Lung (tissue), 12 donors: ENCODE data around the gene SYMPK. TPM values are rescaled to one million over a fixed set of nuclear protein-coding genes. Genes with fewer than 3 reads are reported as not detected.
A peak's percentile ranks its signal among the peaks of the same experiment; 100 is the strongest.

Source experiments
- ATAC-seq: fragments of 200-7000 bp; cut with Tn5 transposase; one replicate; pipeline ENCODE4 v1.9.1; 2020; ENCODE audit warnings: moderate number of reproducible peaks; ENCODE audit not compliant: insufficient read depth, low FRiP score
- DNase-seq, 3 donors: peaks; one replicate each; pipeline ENCODE4 v3.0.0-alpha.2; 2013 to 2017
- H3K27ac ChIP-seq, 2 donors: one replicate each; pipeline ENCODE4 v1.5.1; 2013; ENCODE audit warnings: mild to moderate bottlenecking in 2 of 2, moderate library complexity in 2 of 2, control low read depth in 1 of 2, inconsistent platforms in 1 of 2, low read depth in 1 of 2, low read length in 1 of 2
- H3K27me3 ChIP-seq, 3 donors: one replicate each; pipeline ENCODE4 v1.5.1; 2013; ENCODE audit warnings: low read length in 2 of 3; ENCODE audit not compliant: control insufficient read depth in 3 of 3, insufficient read depth in 3 of 3
- H3K36me3 ChIP-seq, 4 donors: one replicate each; pipeline ENCODE4 v1.5.1; 2013; ENCODE audit warnings: low read length in 4 of 4, mild to moderate bottlenecking in 1 of 4, moderate library complexity in 1 of 4; ENCODE audit not compliant: control insufficient read depth in 4 of 4, insufficient read depth in 4 of 4
- H3K4me1 ChIP-seq, 5 donors: one replicate each; pipeline ENCODE4 v1.5.1; 2013; ENCODE audit warnings: low read length in 5 of 5, mild to moderate bottlenecking in 2 of 5, moderate library complexity in 1 of 5; ENCODE audit not compliant: control insufficient read depth in 5 of 5, insufficient read depth in 5 of 5
- H3K4me3 ChIP-seq: one replicate; pipeline ENCODE4 v1.5.1; 2013; ENCODE audit warnings: mild to moderate bottlenecking, control low read depth, moderate library complexity
- H3K9ac ChIP-seq, 2 donors: one replicate each; pipeline ENCODE4 v1.5.1; 2013; ENCODE audit warnings: low read length in 2 of 2, control low read depth in 1 of 2; ENCODE audit not compliant: insufficient read depth in 1 of 2
- H3K9me3 ChIP-seq, 4 donors: one replicate each; pipeline ENCODE4 v1.5.1; 2013; ENCODE audit warnings: low read length in 3 of 4, mild to moderate bottlenecking in 1 of 4, moderate library complexity in 1 of 4; ENCODE audit not compliant: control insufficient read depth in 4 of 4, insufficient read depth in 3 of 4
- WGBS, 2 donors: extraction: QIAGEN DNeasy Blood & Tissue Kit; methylation state at CpG; one replicate each; pipeline ENCODE4 v1.1.7; 2013; 5-methylcytosine and 5-hydroxymethylcytosine counted together
- polyA plus RNA-seq, 2 donors: library from polyadenylated mRNA; stranded (reverse); fragments of 200-250 nt; gene quantifications; one replicate each; pipeline ENCODE4 v1.2.1, GENCODE V29; 2013
- total RNA-seq, 2 donors: library from RNA; depleted of rRNA in 1 of 2; stranded (reverse); fragments of >200 nt in 1 of 2; gene quantifications; one replicate each; pipeline ENCODE4 v1.2.1, GENCODE V29; 2014 to 2021
- TF ChIP-seq, protein P1 (sequence below): IDR thresholded peaks from 2 replicates; pipeline ENCODE4 v1.5.1; 2012; ENCODE audit warnings: mild to moderate bottlenecking; ENCODE audit errors: control extremely low read depth, extremely low read depth
- donor health status: control.
- donor health status: control.
- donor health status: Bipolar disorder and iron deficiency.
- donor health status: healthy.
- donor health status: DM: yes; HTN: yes; CAD: no.

The SYMPK gene
- total and polyA plus RNA-seq, 4 donors, result 40.3 to 125 (median 64.8) TPM

DNA sequence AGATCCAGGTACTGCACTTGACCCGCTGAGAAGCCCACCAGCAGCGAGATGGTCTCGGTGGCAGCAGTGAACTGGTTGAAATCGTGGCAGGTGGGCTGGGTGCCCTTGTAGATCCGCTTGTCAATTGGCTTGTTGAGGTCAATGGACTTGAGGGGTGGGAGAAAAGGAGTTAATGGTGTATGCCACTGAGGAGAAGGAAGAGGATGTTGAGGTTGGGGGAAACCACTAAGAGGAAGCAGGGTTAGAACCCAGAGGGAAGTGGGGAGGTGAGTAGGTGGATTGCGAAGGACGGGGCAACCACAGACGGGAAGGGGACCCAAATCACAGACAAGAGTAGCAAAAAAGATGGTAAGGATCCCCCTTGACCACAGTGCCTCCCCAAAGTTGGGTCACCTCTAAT lies 72.0 kb downstream of the SYMPK start:
- H3K4me3 ChIP-seq, result no peak overlapping the region
- TF ChIP-seq, protein P1, sequence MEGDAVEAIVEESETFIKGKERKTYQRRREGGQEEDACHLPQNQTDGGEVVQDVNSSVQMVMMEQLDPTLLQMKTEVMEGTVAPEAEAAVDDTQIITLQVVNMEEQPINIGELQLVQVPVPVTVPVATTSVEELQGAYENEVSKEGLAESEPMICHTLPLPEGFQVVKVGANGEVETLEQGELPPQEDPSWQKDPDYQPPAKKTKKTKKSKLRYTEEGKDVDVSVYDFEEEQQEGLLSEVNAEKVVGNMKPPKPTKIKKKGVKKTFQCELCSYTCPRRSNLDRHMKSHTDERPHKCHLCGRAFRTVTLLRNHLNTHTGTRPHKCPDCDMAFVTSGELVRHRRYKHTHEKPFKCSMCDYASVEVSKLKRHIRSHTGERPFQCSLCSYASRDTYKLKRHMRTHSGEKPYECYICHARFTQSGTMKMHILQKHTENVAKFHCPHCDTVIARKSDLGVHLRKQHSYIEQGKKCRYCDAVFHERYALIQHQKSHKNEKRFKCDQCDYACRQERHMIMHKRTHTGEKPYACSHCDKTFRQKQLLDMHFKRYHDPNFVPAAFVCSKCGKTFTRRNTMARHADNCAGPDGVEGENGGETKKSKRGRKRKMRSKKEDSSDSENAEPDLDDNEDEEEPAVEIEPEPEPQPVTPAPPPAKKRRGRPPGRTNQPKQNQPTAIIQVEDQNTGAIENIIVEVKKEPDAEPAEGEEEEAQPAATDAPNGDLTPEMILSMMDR, result no peak
- H3K27me3 ChIP-seq, result no peaks in the 10 kb centered on the region
- peaks cover 0 to 2% (median 0%) of the 10 kb centered on the region in 4 donors for H3K9me3 ChIP-seq
- peaks cover 0 to 16% (median 7%) of the 10 kb centered on the region in 5 donors for H3K4me1 ChIP-seq
- DNase-seq (no peak), ATAC-seq (no peak)
- peaks cover 0 to 27% (median 6%) of the 10 kb centered on the region in 4 donors for H3K36me3 ChIP-seq
- 32 to 71% methylated on average over 8 of the region's 8 CpGs for WGBS, 2 donors
- no peak overlapping the region for H3K9ac ChIP-seq
- H3K27ac ChIP-seq, result no peak overlapping the region

DNA sequence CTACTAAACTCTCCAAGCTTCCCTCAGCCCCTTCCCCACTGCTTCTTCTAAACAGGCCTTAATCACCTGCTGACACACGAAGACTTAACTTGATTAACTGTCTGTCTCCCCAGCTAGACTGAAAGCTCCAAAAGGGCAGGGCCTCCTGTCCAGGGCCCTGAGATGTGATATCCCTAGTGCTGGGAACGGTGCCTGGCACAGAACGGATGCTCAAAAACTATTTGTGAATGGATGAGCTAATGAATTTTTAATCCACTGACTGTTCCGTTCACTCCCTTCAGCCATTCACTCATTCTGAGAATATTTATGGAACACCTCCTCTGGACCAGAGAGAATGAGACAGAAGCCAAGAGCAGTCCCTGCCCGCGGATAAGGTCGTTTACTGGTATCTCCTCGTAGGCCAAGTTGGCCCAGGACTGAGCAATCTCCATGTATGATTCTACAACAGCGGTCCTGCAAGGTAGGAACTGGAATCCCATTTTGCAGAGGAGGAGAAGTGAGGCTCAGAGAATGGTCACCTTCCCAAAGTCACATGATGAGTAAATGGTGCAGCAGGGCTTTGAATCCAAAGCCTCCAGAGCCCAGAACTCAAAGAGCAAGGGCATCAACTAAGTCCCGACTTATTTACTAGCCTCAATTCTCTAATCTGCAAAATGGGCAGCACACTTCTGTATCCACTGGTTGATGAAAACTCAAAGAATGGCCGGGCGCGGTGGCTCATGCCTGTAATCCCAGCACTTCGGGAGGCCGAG lies 73.7 kb downstream of the SYMPK start:
- no peak for ATAC-seq
- Histone ChIP-seq H3K4me1 (peaks cover under 1 to 16% (median 7%) of the 10 kb centered on the region in 5 donors), H3K9ac (no peak overlapping the region), H3K27ac (peak overlapping the region in 1 of 2 donors; percentile 34), H3K9me3 (peaks cover 0 to 2% (median 0%) of the 10 kb centered on the region in 4 donors), H3K36me3 (peaks cover 0 to 35% (median 11%) of the 10 kb centered on the region in 4 donors), H3K27me3 (no peaks in the 10 kb centered on the region), H3K4me3 (no peak overlapping the region)
- DNase-seq, result no peak
- TF ChIP-seq, protein P1, result no peak
- 95 to 96% methylated on average over 15 of the region's 15 CpGs for WGBS, 2 donors

DNA sequence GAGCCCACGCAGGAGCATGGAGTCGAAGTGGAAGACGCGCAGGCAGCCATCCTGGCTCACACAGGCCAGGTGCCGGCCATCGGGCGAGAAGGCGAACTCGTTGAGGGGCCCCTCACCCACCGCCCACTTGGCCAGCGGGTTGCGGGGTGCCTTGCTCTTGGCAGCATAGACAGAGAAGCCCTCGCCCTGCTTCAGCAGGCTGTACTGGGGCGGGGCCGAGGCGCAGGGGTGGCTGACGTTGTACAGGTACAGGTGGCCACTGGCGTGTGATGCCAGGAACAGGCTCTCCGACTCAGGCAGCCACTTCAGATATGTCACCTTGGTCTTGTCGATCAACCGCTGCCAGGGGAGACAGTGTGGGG lies 76.4 kb downstream of the SYMPK start:
- DNase-seq, result no peak
- Histone ChIP-seq H3K4me1 (peaks cover 3 to 15% (median 11%) of the 10 kb centered on the region in 5 donors), H3K36me3 (peaks cover 0 to 35% (median 11%) of the 10 kb centered on the region in 4 donors), H3K27me3 (no peaks in the 10 kb centered on the region), H3K9me3 (peaks cover 0 to 2% (median 0%) of the 10 kb centered on the region in 4 donors), H3K9ac (no peak overlapping the region), H3K27ac (no peak overlapping the region), H3K4me3 (no peak overlapping the region)
- WGBS, 2 donors, result 95% methylated on average over 20 to 21 of the region's 21 CpGs
- TF ChIP-seq, protein P1, result no peak
- ATAC-seq, result no peak
